ENCODE data around the gene PGS1. TPM values are rescaled to one million over a fixed set of nuclear protein-coding genes. Genes with fewer than 3 reads are reported as not detected.
A peak's percentile ranks its signal among the peaks of the same experiment; 100 is the strongest.

Gene PGS1
- total and polyA plus RNA-seq, 10 of the 15 experiments (the other 5 are each of a cell fraction or from before 2014, with no cell fraction given): 1.3 to 37.6 (median 27.4) TPM

GRCh38 chr17:78422872-78423588, 44.6 kb downstream of the PGS1 start:
- Histone ChIP-seq H3K4me2 (ENCODE audit: control insufficient read depth, insufficient read depth) (no peak overlapping the region), H3K27ac (ENCODE audit: control insufficient read depth, insufficient read depth) (no peak overlapping the region), H3K79me2 (ENCODE audit: control insufficient read depth, insufficient read depth, low read length) (no peaks in the 10 kb centered on the region), H4K20me1 (ENCODE audit: control insufficient read depth, insufficient read depth) (no peaks in the 10 kb centered on the region; the same call in 1 of the 2 replicates), H3K9me3 (replicated peaks; ENCODE audit: control insufficient read depth, insufficient read depth, low read length) (no peaks in the 10 kb centered on the region), H3K9ac (ENCODE audit: control insufficient read depth, insufficient read depth, low read length) (no peak overlapping the region), H3K36me3 (ENCODE audit: control insufficient read depth in 2 of 2, insufficient read depth in 2 of 2, low read length in 1 of 2) (peaks cover 31 to 35% of the 10 kb centered on the region in 2 experiments), H3K4me1 (ENCODE audit: control insufficient read depth, insufficient read depth, low read length) (no peaks in the 10 kb centered on the region), H2AFZ (ENCODE audit: control insufficient read depth, low read depth, low read length) (no peak overlapping the region), H3K27me3 (replicated peaks in 1 of 2; ENCODE audit: control insufficient read depth in 2 of 2, insufficient read depth in 2 of 2, low read length in 1 of 2) (no peaks in the 10 kb centered on the region), H3K4me3 (no peak overlapping the region)
- CTCF ChIA-PET: interaction anchor here (0.6 to 8.5 kb wide), 21 partner anchors 12 to 403 kb away, joined by 3 to 96 read pairs (median 5); no protein-coding TSS in a partner anchor
- in situ Hi-C loops (cut with MboI) (loop anchor here (5.0 kb wide), 1 partner anchor 61 kb away; the partner anchor contains the start of gene SOCS3), intact Hi-C loops (cut with micrococcal nuclease; ENCODE audit: unreplicated experiment) (loop anchor here (1.0 to 10.0 kb wide), 4 partner anchors 63 to 338 kb away; partner anchors contain the start of gene SOCS3)
- 92% methylated on average over 20 of the region's 20 CpGs for WGBS (ENCODE audit: insufficient coverage, insufficient replicate concordance, low lambda C conversion rate, missing lambda C conversion rate)
- POLR2A ChIA-PET: interaction anchor here (0.8 kb wide), 1 partner anchor 60 kb away, joined by 7 read pairs; no protein-coding TSS in a partner anchor
- DNase-seq (ENCODE audit: low read depth, low spot score) (no peak), ATAC-seq (no peak), FAIRE-seq (no peak)
- RAD21 ChIA-PET (ENCODE audit: unreplicated experiment): interaction anchor here (0.7 to 6.1 kb wide), 6 partner anchors 32 to 338 kb away, joined by 4 to 52 read pairs (median 8); partner anchors contain the start of gene SOCS3
- TSS peak; percentile 20 for BruUV-seq (replicated peaks)
- TF ChIP-seq LARP7 (IDR thresholded peaks at IDR 0.05) (no peak), EZH2 (IDR thresholded peaks at IDR 0.05; ENCODE audit: borderline replicate concordance, control insufficient read depth, low read depth, low read length) (no peak), ATF7 (IDR thresholded peaks at IDR 0.05; ENCODE audit: low read depth) (no peak), ZNF384 (IDR thresholded peaks at IDR 0.05; ENCODE audit: borderline replicate concordance, low read depth, low read length) (no peak), SIX5 (IDR thresholded peaks at IDR 0.05; ENCODE audit: low read depth, low read length, severe bottlenecking) (no peak), ASH2L (IDR thresholded peaks at IDR 0.05; ENCODE audit: borderline replicate concordance, low read depth) (no peak), HDAC6 (IDR thresholded peaks at IDR 0.05; ENCODE audit: unreplicated experiment) (no peak), STAT1 (conservative IDR thresholded peaks at IDR 0.05) (no peak)
- TF ChIP-seq, protein P1, sequence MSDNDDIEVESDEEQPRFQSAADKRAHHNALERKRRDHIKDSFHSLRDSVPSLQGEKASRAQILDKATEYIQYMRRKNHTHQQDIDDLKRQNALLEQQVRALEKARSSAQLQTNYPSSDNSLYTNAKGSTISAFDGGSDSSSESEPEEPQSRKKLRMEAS (IDR thresholded peaks at IDR 0.05; ENCODE audit: low read depth, low read length): no peak
- SMC1A ChIA-PET (ENCODE audit: uncharacterized antibody, unreplicated experiment): interaction anchor here (0.7 to 3.7 kb wide), 7 partner anchors 60 to 338 kb away, joined by 3 to 26 read pairs (median 6); partner anchors contain the start of gene SOCS3
